Neural progenitor cell (in vitro differentiated cells): Measurements from ENCODE around the gene IQSEC1. TPM values are rescaled to one million over a fixed set of nuclear protein-coding genes. Genes with fewer than 3 reads are reported as not detected.
A peak's percentile ranks its signal among the peaks of the same experiment; 100 is the strongest.
"Not testable (repeated sequence)": the region's sequence is repeated elsewhere in the genome, so short reads cannot be mapped to it uniquely, and the experiment has no call there.

Experiments
- DNase-seq: peaks from one replicate; pipeline ENCODE4 v3.0.0-alpha.2; 2016; ENCODE audit warnings: low spot score
- H2AFZ ChIP-seq: fragments of 200-600 bp; sonication (generic); replicated peaks from 2 replicates; pipeline ENCODE4 v1.6.1; 2016; ENCODE audit warnings: antibody characterized with exemption
- H3F3A ChIP-seq: fragments of 200-600 bp; sonication (generic); 2 replicates; pipeline ENCODE4 v1.6.1; 2016; ENCODE audit warnings: antibody characterized with exemption, low read depth
- H3K27ac ChIP-seq: fragments of 200-600 bp; sonication (generic); 2 replicates; pipeline ENCODE4 v1.5.1; 2016; ENCODE audit warnings: mild to moderate bottlenecking
- H3K27me3 ChIP-seq: fragments of 200-600 bp; sonication (generic); 2 replicates; pipeline ENCODE4 v1.6.1; 2016; ENCODE audit warnings: mild to moderate bottlenecking, moderate library complexity
- H3K36me3 ChIP-seq: fragments of 200-600 bp; sonication (generic); 2 replicates; pipeline ENCODE4 v1.5.1; 2016
- H3K4me1 ChIP-seq: fragments of 200-600 bp; sonication (generic); 2 replicates; pipeline ENCODE4 v1.6.1; 2016; ENCODE audit warnings: mixed run types
- H3K4me2 ChIP-seq: fragments of 200-600 bp; sonication (generic); 2 replicates; pipeline ENCODE4 v1.6.1; 2016
- H3K4me3 ChIP-seq: fragments of 200-600 bp; sonication (generic); 2 replicates; pipeline ENCODE4 v1.5.1; 2016
- H3K79me2 ChIP-seq: fragments of 200-600 bp; sonication (generic); 2 replicates; pipeline ENCODE4 v1.6.1; 2016; ENCODE audit warnings: low read depth
- H3K9ac ChIP-seq: fragments of 200-600 bp; sonication (generic); 2 replicates; pipeline ENCODE4 v1.6.1; 2016
- H3K9me3 ChIP-seq: fragments of 200-600 bp; sonication (generic); 2 replicates; pipeline ENCODE4 v1.5.1; 2016; ENCODE audit warnings: low read depth
- H4K20me1 ChIP-seq: fragments of 200-600 bp; sonication (generic); 2 replicates; pipeline ENCODE4 v1.6.1; 2016; ENCODE audit warnings: low read depth
- H3K27ac Mint-ChIP-seq: 3 replicates; pipeline ENCODE4 v1.8.0; 2021; ENCODE audit warnings: mixed read lengths
- H3K27me3 Mint-ChIP-seq: 2 replicates; pipeline ENCODE4 v1.8.0; 2022; ENCODE audit warnings: low read depth, mild to moderate bottlenecking, inconsistent platforms, moderate library complexity, mixed read lengths; ENCODE audit not compliant: insufficient read depth
- H3K36me3 Mint-ChIP-seq: 3 replicates; pipeline ENCODE4 v1.8.0; 2021; ENCODE audit warnings: mixed read lengths
- H3K4me1 Mint-ChIP-seq: 3 replicates; pipeline ENCODE4 v1.8.0; 2021; ENCODE audit warnings: mixed read lengths
- H3K4me3 Mint-ChIP-seq: 3 replicates; pipeline ENCODE4 v1.8.0; 2021; ENCODE audit warnings: mild to moderate bottlenecking, moderate library complexity, mixed read lengths
- H3K9me3 Mint-ChIP-seq: 3 replicates; pipeline ENCODE4 v1.8.0; 2020; ENCODE audit warnings: mixed read lengths
- CTCF ChIP-seq: fragments of 200-600 bp; sonication (generic); IDR thresholded peaks from 2 replicates; pipeline ENCODE4 v1.5.1; 2017; ENCODE audit warnings: antibody characterized with exemption, mild to moderate bottlenecking
- EZH2 ChIP-seq: fragments of 200-600 bp; sonication (generic); IDR thresholded peaks from 2 replicates; pipeline ENCODE4 v1.6.1; 2017; ENCODE audit warnings: antibody characterized with exemption, mild to moderate bottlenecking, moderate library complexity
- EZH2phosphoT487 ChIP-seq: fragments of 200-600 bp; sonication (generic); IDR thresholded peaks from 2 replicates; pipeline ENCODE4 v1.6.1; 2017; ENCODE audit warnings: antibody characterized with exemption
- total RNA-seq: library from RNA; depleted of rRNA; stranded (reverse); fragments of >200 nt; gene quantifications from 2 replicates; pipeline ENCODE4 v1.2.3, GENCODE V29; 2015; ENCODE audit warnings: low replicate concordance

IQSEC1 gene
- total RNA-seq, 1 donor from 2014 or later = 8.9 TPM

DNA sequence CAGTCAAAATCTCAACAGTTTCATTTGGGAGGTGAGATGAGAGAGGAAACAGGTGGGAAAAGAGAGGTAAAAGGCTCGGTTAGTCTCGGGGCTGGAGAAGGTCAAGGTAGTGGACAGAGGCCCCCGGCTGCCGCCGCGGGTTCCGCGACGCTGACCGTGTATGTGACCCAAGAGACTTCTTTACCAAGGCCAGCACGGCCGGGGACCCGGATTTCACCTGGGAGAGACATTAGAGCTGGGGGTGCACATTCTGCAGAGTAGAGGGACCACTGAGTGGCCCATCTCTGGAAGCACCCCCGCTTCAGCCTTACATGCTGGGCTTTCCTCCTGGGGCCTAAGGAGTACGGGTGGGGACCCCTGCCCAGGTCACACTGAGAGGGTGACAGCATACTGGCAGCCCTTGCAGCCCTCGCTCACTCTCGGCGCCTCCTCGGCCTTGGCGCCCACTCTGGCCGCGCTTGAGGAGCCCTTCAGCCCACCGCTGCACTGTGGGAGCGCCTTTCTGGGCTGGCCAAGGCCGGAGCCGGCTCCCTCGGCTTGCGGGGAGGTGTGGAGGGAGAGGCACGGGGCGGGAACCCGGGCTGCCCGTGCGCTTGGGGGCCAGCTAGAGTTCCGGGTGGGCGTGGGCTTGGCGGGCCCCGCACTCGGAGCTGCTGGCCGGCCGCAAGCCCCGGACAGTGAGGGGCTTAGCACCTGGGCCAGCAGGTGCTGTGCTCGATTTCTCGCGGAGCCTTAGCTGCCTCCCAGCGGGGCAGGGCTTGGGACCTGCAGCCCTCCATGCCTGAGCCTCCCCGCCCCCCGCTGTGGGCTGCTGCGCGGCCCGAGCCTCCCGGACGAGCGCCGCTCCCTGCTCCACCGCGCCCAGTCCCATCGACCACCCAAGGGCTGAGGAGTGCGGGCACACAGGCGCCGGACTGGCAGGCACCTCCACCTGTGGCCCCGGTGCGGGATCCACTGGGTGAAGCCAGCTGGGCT, 190.6 kb downstream of the IQSEC1 start:
- Histone ChIP-seq H3K27me3 (peaks cover 10% of the 10 kb centered on the region), H4K20me1 (no peaks in the 10 kb centered on the region), H3K4me1 (no peaks in the 10 kb centered on the region), H3K4me2 (no peak overlapping the region), H3F3A (no peaks in the 10 kb centered on the region), H3K9me3 (no peaks in the 10 kb centered on the region), H3K27ac (no peak overlapping the region), H2AFZ (no peak overlapping the region), H3K9ac (no peak overlapping the region), H3K79me2 (no peaks in the 10 kb centered on the region), H3K4me3 (no peak overlapping the region), H3K36me3 (no peaks in the 10 kb centered on the region)
- DNase-seq = no peak
- TF ChIP-seq CTCF (no peak), EZH2 (no peak), EZH2phosphoT487 (no peak)
- H3K36me3 Mint-ChIP-seq = no peaks in the 10 kb centered on the region
- H3K9me3 Mint-ChIP-seq = peaks cover 1% of the 10 kb centered on the region
- peaks cover 31% of the 10 kb centered on the region for H3K4me1 Mint-ChIP-seq
- peaks cover 9% of the 10 kb centered on the region for H3K27me3 Mint-ChIP-seq
- no peak overlapping the region for H3K4me3 Mint-ChIP-seq
- no peak overlapping the region for H3K27ac Mint-ChIP-seq

DNA sequence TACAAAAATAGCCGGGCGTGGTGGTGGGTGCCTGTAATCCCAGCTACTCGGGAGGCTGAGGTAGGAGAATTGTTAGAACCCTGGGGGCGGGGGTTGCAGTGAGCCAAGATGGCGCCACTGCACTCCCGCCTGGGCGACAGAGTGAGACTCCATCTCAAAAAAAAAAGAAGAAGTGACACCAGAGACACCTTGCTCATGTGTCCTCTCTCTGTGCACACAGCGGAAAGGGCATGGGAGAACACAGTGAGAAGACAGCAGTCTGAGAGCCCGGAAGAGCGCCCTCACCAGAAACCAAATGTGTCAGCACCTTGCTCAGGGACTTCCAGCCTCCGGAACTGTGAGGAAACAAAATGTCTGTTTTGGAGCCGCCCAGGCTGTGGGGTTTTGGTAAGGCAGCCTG, 191.4 kb downstream of the IQSEC1 start:
- not testable (repeated sequence) for H3K27me3 Mint-ChIP-seq, H3F3A ChIP-seq, DNase-seq, H3K27me3 ChIP-seq, H3K36me3 ChIP-seq, H3K9ac ChIP-seq, H3K36me3 Mint-ChIP-seq, H3K4me3 Mint-ChIP-seq, H3K4me3 ChIP-seq, H4K20me1 ChIP-seq, H3K27ac ChIP-seq, H3K4me1 ChIP-seq, H3K27ac Mint-ChIP-seq, H2AFZ ChIP-seq, H3K4me2 ChIP-seq, H3K9me3 ChIP-seq, H3K79me2 ChIP-seq, H3K9me3 Mint-ChIP-seq
- H3K4me1 Mint-ChIP-seq = peaks cover 33% of the 10 kb centered on the region

GRCh38 chr3:12879191-12879815, 193.9 kb downstream of the IQSEC1 start:
- H3F3A ChIP-seq = peaks cover 7% of the 10 kb centered on the region
- no peak for DNase-seq
- H3K9me3 Mint-ChIP-seq = peaks cover 1% of the 10 kb centered on the region
- H3K9me3 ChIP-seq = no peaks in the 10 kb centered on the region
- H3K4me3 ChIP-seq = no peak overlapping the region
- no peak overlapping the region for H3K27ac ChIP-seq
- H2AFZ ChIP-seq = no peak overlapping the region
- H4K20me1 ChIP-seq = peaks cover 5% of the 10 kb centered on the region
- H3K79me2 ChIP-seq = no peaks in the 10 kb centered on the region
- peaks cover 7% of the 10 kb centered on the region for H3K27me3 Mint-ChIP-seq
- no peaks in the 10 kb centered on the region for H3K36me3 ChIP-seq
- TF ChIP-seq EZH2phosphoT487 (no peak), EZH2 (no peak), CTCF (no peak)
- no peak overlapping the region for H3K4me2 ChIP-seq
- H3K27ac Mint-ChIP-seq = no peak overlapping the region
- no peak overlapping the region for H3K9ac ChIP-seq
- H3K4me1 Mint-ChIP-seq = peaks cover 40% of the 10 kb centered on the region
- peaks cover 18% of the 10 kb centered on the region for H3K27me3 ChIP-seq
- no peaks in the 10 kb centered on the region for H3K36me3 Mint-ChIP-seq
- no peak overlapping the region for H3K4me3 Mint-ChIP-seq
- peaks cover 7% of the 10 kb centered on the region for H3K4me1 ChIP-seq

GRCh38 chr3:12878758-12879157, 194.5 kb downstream of the IQSEC1 start:
- H3K4me2 ChIP-seq, H3K27ac Mint-ChIP-seq, H3K9ac ChIP-seq, H3K36me3 Mint-ChIP-seq, H3K27me3 Mint-ChIP-seq, H3K9me3 ChIP-seq, H3F3A ChIP-seq, H3K4me1 ChIP-seq, H3K4me3 ChIP-seq, H3K79me2 ChIP-seq, DNase-seq, H2AFZ ChIP-seq, H3K9me3 Mint-ChIP-seq, H4K20me1 ChIP-seq, H3K36me3 ChIP-seq, H3K27ac ChIP-seq: not testable (repeated sequence)
- H3K4me3 Mint-ChIP-seq = peak overlapping the region; percentile 31
- peaks cover 18% of the 10 kb centered on the region for H3K27me3 ChIP-seq
- H3K4me1 Mint-ChIP-seq = peaks cover 43% of the 10 kb centered on the region
